ENCODE results near the gene PAX8.
A peak's percentile ranks its signal among the peaks of the same experiment; 100 is the strongest.

PAX8 gene

GRCh38 chr2:113248997-113249770 is 29.5 kb downstream of the PAX8 start:
- H3K4me1 ChIP-seq (ENCODE audit: low read length) = peaks cover 4% of the 10 kb centered on the region; the same call in 1 of the 2 replicates
- H3K36me3 ChIP-seq (replicated peaks; ENCODE audit: low read depth, low read length) = no peaks in the 10 kb centered on the region
- TF ChIP-seq EZH2phosphoT487 (IDR thresholded peaks at IDR 0.05; ENCODE audit: low read depth) (no peak), CTCF (IDR thresholded peaks at IDR 0.05; ENCODE audit: low read depth, low read length) (peak; percentile 97)
- 0 out of 2 replicates have a peak overlapping the region, but pooled peaks have one; percentile 32 for H3K4me3 ChIP-seq (ENCODE audit: low read length)
- no peaks in the 10 kb centered on the region for H3K27me3 ChIP-seq (ENCODE audit: low read depth, low read length)
- peak overlapping the region; percentile 47 for H3K4me2 ChIP-seq (ENCODE audit: low read length)
- no peaks in the 10 kb centered on the region for H3K79me2 ChIP-seq (ENCODE audit: low read length)
- H3K27ac ChIP-seq (ENCODE audit: low read length) = no peak overlapping the region
- H2AFZ ChIP-seq (ENCODE audit: low read depth, low read length) = peak overlapping the region; percentile 62
- H3K9ac ChIP-seq (ENCODE audit: low read length) = no peak overlapping the region
- no peaks in the 10 kb centered on the region for H3K9me3 ChIP-seq (ENCODE audit: insufficient read depth, low read length)
- H4K20me1 ChIP-seq (ENCODE audit: insufficient read depth, low read length) = no peaks in the 10 kb centered on the region

GRCh38 chr2:113246606-113247005 is 32.1 kb downstream of the PAX8 start:
- Histone ChIP-seq H2AFZ (ENCODE audit: low read depth, low read length) (no peak overlapping the region), H4K20me1 (ENCODE audit: insufficient read depth, low read length) (peaks cover 3% of the 10 kb centered on the region), H3K9me3 (ENCODE audit: insufficient read depth, low read length) (no peaks in the 10 kb centered on the region), H3K4me1 (ENCODE audit: low read length) (peaks cover 4% of the 10 kb centered on the region; the same call in 1 of the 2 replicates), H3K27ac (ENCODE audit: low read length) (no peak overlapping the region), H3K9ac (ENCODE audit: low read length) (no peak overlapping the region), H3K4me2 (ENCODE audit: low read length) (no peak overlapping the region), H3K4me3 (ENCODE audit: low read length) (no peak overlapping the region), H3K27me3 (ENCODE audit: low read depth, low read length) (no peaks in the 10 kb centered on the region), H3K79me2 (ENCODE audit: low read length) (no peaks in the 10 kb centered on the region), H3K36me3 (replicated peaks; ENCODE audit: low read depth, low read length) (no peaks in the 10 kb centered on the region)
- TF ChIP-seq CTCF (IDR thresholded peaks at IDR 0.05; ENCODE audit: low read depth, low read length) (no peak), EZH2phosphoT487 (IDR thresholded peaks at IDR 0.05; ENCODE audit: low read depth) (no peak)

GRCh38 chr2:113245276-113245711 is 33.4 kb downstream of the PAX8 start:
- Histone ChIP-seq H3K4me2 (ENCODE audit: low read length) (no peak overlapping the region), H3K36me3 (replicated peaks; ENCODE audit: low read depth, low read length) (no peaks in the 10 kb centered on the region), H3K27ac (ENCODE audit: low read length) (no peak overlapping the region), H3K4me3 (ENCODE audit: low read length) (no peak overlapping the region), H2AFZ (ENCODE audit: low read depth, low read length) (no peak overlapping the region), H3K9me3 (ENCODE audit: insufficient read depth, low read length) (no peaks in the 10 kb centered on the region), H3K79me2 (ENCODE audit: low read length) (peaks cover 1% of the 10 kb centered on the region; the same call in 1 of the 2 replicates), H3K4me1 (ENCODE audit: low read length) (peaks cover 4% of the 10 kb centered on the region; the same call in 1 of the 2 replicates), H3K27me3 (ENCODE audit: low read depth, low read length) (no peaks in the 10 kb centered on the region), H3K9ac (ENCODE audit: low read length) (no peak overlapping the region), H4K20me1 (ENCODE audit: insufficient read depth, low read length) (peaks cover 7% of the 10 kb centered on the region)
- TF ChIP-seq CTCF (IDR thresholded peaks at IDR 0.05; ENCODE audit: low read depth, low read length) (no peak), EZH2phosphoT487 (IDR thresholded peaks at IDR 0.05; ENCODE audit: low read depth) (no peak)

GRCh38 chr2:113242327-113242726 is 36.4 kb downstream of the PAX8 start:
- no peak overlapping the region for H3K27ac ChIP-seq (ENCODE audit: low read length)
- H3K9me3 ChIP-seq (ENCODE audit: insufficient read depth, low read length) = no peaks in the 10 kb centered on the region
- H3K9ac ChIP-seq (ENCODE audit: low read length) = no peak overlapping the region
- H3K4me1 ChIP-seq (ENCODE audit: low read length) = no peaks in the 10 kb centered on the region
- peaks cover 16% of the 10 kb centered on the region for H3K36me3 ChIP-seq (replicated peaks; ENCODE audit: low read depth, low read length)
- H2AFZ ChIP-seq (ENCODE audit: low read depth, low read length) = no peak overlapping the region
- TF ChIP-seq EZH2phosphoT487 (IDR thresholded peaks at IDR 0.05; ENCODE audit: low read depth) = no peak
- no peak for TF ChIP-seq CTCF (IDR thresholded peaks at IDR 0.05; ENCODE audit: low read depth, low read length)
- peaks cover 20% of the 10 kb centered on the region for H3K79me2 ChIP-seq (ENCODE audit: low read length)
- no peaks in the 10 kb centered on the region for H3K27me3 ChIP-seq (ENCODE audit: low read depth, low read length)
- H4K20me1 ChIP-seq (ENCODE audit: insufficient read depth, low read length) = peaks cover 7% of the 10 kb centered on the region
- no peak overlapping the region for H3K4me2 ChIP-seq (ENCODE audit: low read length)
- H3K4me3 ChIP-seq (ENCODE audit: low read length) = no peak overlapping the region
